DOHH2 (cell line): ENCODE measurements around the gene DNAL4.

Experiments
- H3F3A ChIP-seq: fragments of 200-600 bp; sonication (generic), shearing (Covaris generic); 2 replicates; pipeline ENCODE4 v1.6.0; 2016; ENCODE audit warnings: antibody characterized with exemption, mild to moderate bottlenecking; ENCODE audit not compliant: control insufficient read depth, insufficient read depth
- H3K27ac ChIP-seq: fragments of 200-600 bp; sonication (generic); 2 replicates; pipeline ENCODE4 v1.5.1; 2014; ENCODE audit warnings: low read depth, mild to moderate bottlenecking, low read length, moderate library complexity
- H3K27me3 ChIP-seq: fragments of 200-600 bp; sonication (generic); 2 replicates; pipeline ENCODE4 v1.6.1; 2014; ENCODE audit warnings: mild to moderate bottlenecking, low read length, mixed read lengths; ENCODE audit not compliant: control insufficient read depth
- H3K36me3 ChIP-seq: fragments of 200-600 bp; sonication (generic); 2 replicates; pipeline ENCODE4 v1.6.1; 2014; ENCODE audit warnings: mild to moderate bottlenecking, low read length, moderate library complexity, mixed read lengths; ENCODE audit not compliant: control insufficient read depth
- H3K4me1 ChIP-seq: fragments of 200-600 bp; sonication (generic); 2 replicates; pipeline ENCODE4 v1.6.1; 2014; ENCODE audit warnings: mild to moderate bottlenecking, low read length, mixed read lengths; ENCODE audit not compliant: control insufficient read depth
- H3K4me2 ChIP-seq: fragments of 200-600 bp; sonication (generic); 2 replicates; pipeline ENCODE4 v1.6.0; 2014; ENCODE audit warnings: mild to moderate bottlenecking, low read length, moderate library complexity
- H3K4me3 ChIP-seq: fragments of 200-600 bp; sonication (generic); 2 replicates; pipeline ENCODE4 v1.5.1; 2014; ENCODE audit warnings: mild to moderate bottlenecking, low read length, mixed read lengths
- H3K79me2 ChIP-seq: fragments of 200-600 bp; sonication (generic); 2 replicates; pipeline ENCODE4 v1.6.1; 2014; ENCODE audit warnings: mild to moderate bottlenecking, low read length, mixed read lengths; ENCODE audit not compliant: control insufficient read depth
- H3K9me2 ChIP-seq: fragments of 200-600 bp; sonication (generic); replicated peaks from 2 replicates; pipeline ENCODE4 v1.6.1; 2014; ENCODE audit warnings: mild to moderate bottlenecking, low read length, mixed read lengths; ENCODE audit not compliant: control insufficient read depth
- H3K9me3 ChIP-seq: fragments of 200-600 bp; sonication (generic); 2 replicates; pipeline ENCODE4 v1.6.1; 2014; ENCODE audit warnings: antibody characterized with exemption, low read length, mixed read lengths; ENCODE audit not compliant: control insufficient read depth, insufficient read depth
- H4K20me1 ChIP-seq: fragments of 200-600 bp; sonication (generic); 2 replicates; pipeline ENCODE4 v1.6.0; 2014; ENCODE audit warnings: low read depth, mild to moderate bottlenecking, antibody characterized with exemption, low read length, moderate library complexity; ENCODE audit not compliant: control insufficient read depth, insufficient read depth
- CTCF ChIP-seq: fragments of 200-600 bp; sonication (generic); IDR thresholded peaks from one replicate; pipeline ENCODE4 v1.5.1; 2014; ENCODE audit warnings: antibody characterized with exemption, mild to moderate bottlenecking, low read depth, low read length; ENCODE audit not compliant: poor library complexity, severe bottlenecking
- EZH2phosphoT487 ChIP-seq: fragments of 200-600 bp; sonication (generic); IDR thresholded peaks from 2 replicates; pipeline ENCODE4 v1.6.1; 2017; ENCODE audit warnings: borderline replicate concordance, mild to moderate bottlenecking, antibody characterized with exemption, low read length, moderate library complexity, mixed read lengths

DNAL4 gene

GRCh38 chr22:38744981-38745380 lies 49.0 kb downstream of the DNAL4 start:
- Histone ChIP-seq H3K4me3 (no peak overlapping the region), H3K4me1 (peaks cover 7% of the 10 kb centered on the region; the same call in 1 of the 2 replicates), H3K4me2 (no peak overlapping the region), H3F3A (0 out of 2 replicates have a peak, but pooled peaks cover 3% of the 10 kb centered on the region), H3K9me2 (no peaks in the 10 kb centered on the region), H3K79me2 (no peaks in the 10 kb centered on the region), H4K20me1 (no peaks in the 10 kb centered on the region), H3K9me3 (no peaks in the 10 kb centered on the region), H3K27me3 (no peaks in the 10 kb centered on the region), H3K36me3 (peaks cover 87% of the 10 kb centered on the region), H3K27ac (no peak overlapping the region)
- TF ChIP-seq CTCF (no peak), EZH2phosphoT487 (no peak)

GRCh38 chr22:38742176-38742942 lies 51.6 kb downstream of the DNAL4 start:
- Histone ChIP-seq H3K4me2 (no peak overlapping the region), H3K36me3 (peaks cover 88% of the 10 kb centered on the region), H3K4me1 (no peaks in the 10 kb centered on the region), H3F3A (0 out of 2 replicates have a peak, but pooled peaks cover 2% of the 10 kb centered on the region), H3K9me3 (no peaks in the 10 kb centered on the region), H3K79me2 (no peaks in the 10 kb centered on the region), H3K9me2 (no peaks in the 10 kb centered on the region), H4K20me1 (no peaks in the 10 kb centered on the region), H3K27ac (no peak overlapping the region), H3K27me3 (no peaks in the 10 kb centered on the region), H3K4me3 (no peak overlapping the region)
- TF ChIP-seq CTCF (no peak), EZH2phosphoT487 (no peak)

- H3K79me2 ChIP-seq = no peaks in the 10 kb centered on the region
- no peaks in the 10 kb centered on the region for H3K9me3 ChIP-seq
- no peaks in the 10 kb centered on the region for H4K20me1 ChIP-seq
- H3K4me2 ChIP-seq = no peak overlapping the region
- peaks cover 95% of the 10 kb centered on the region for H3K36me3 ChIP-seq
- no peak overlapping the region for H3K4me3 ChIP-seq
- no peak overlapping the region for H3K27ac ChIP-seq
- no peaks in the 10 kb centered on the region for H3K4me1 ChIP-seq
- H3F3A ChIP-seq = no peaks in the 10 kb centered on the region
- H3K27me3 ChIP-seq = no peaks in the 10 kb centered on the region
- H3K9me2 ChIP-seq = no peaks in the 10 kb centered on the region
- no peak for TF ChIP-seq CTCF
- TF ChIP-seq EZH2phosphoT487 = no peak
These were observed 52.4 kb downstream of the DNAL4 start for GRCh38 chr22:38741576-38741975.
